GM12875 (cell line): ENCODE results near the gene DGKE.

Experiments
- H3K4me3 ChIP-seq: one replicate; pipeline ENCODE4 v1.5.1; 2011; ENCODE audit warnings: low read depth, low read length, control low read depth
- CTCF ChIP-seq: IDR thresholded peaks from 2 replicates; pipeline ENCODE4 v1.5.1; 2011; ENCODE audit warnings: low read depth, mild to moderate bottlenecking, control low read depth, inconsistent platforms, low read length, moderate library complexity, borderline replicate concordance; ENCODE audit not compliant: insufficient read depth

DGKE gene

GRCh38 chr17:56795221-56795865 is 38.6 kb upstream of the DGKE start:
- no peak for TF ChIP-seq CTCF
- H3K4me3 ChIP-seq, result no peak overlapping the region

GRCh38 chr17:56796536-56796935 is 37.4 kb upstream of the DGKE start:
- no peak for TF ChIP-seq CTCF
- no peak overlapping the region for H3K4me3 ChIP-seq

GRCh38 chr17:56798916-56799315 is 35.0 kb upstream of the DGKE start:
- H3K4me3 ChIP-seq, result no peak overlapping the region
- no peak for TF ChIP-seq CTCF

GRCh38 chr17:56801459-56802178 is 32.3 kb upstream of the DGKE start:
- H3K4me3 ChIP-seq, result no peak overlapping the region
- no peak for TF ChIP-seq CTCF

- no peak for TF ChIP-seq CTCF
- H3K4me3 ChIP-seq, result no peak overlapping the region
Measured at GRCh38 chr17:56803071-56803470, 30.9 kb upstream of the DGKE start.

GRCh38 chr17:56804454-56804853 is 29.5 kb upstream of the DGKE start:
- TF ChIP-seq CTCF, result no peak
- no peak overlapping the region for H3K4me3 ChIP-seq

GRCh38 chr17:56806949-56807348 is 27.0 kb upstream of the DGKE start:
- no peak for TF ChIP-seq CTCF
- no peak overlapping the region for H3K4me3 ChIP-seq
